Activated CD4-positive, alpha-beta T cell treated with anti-CD3 and anti-CD28 coated beads, Interleukin-2, amount 50 U/mL, for 48 hours (primary cell): ENCODE results near the gene HAO2.

ENCODE experiments used
- DNase-seq, 2 experiments: peaks; one replicate each; pipeline ENCODE4 v3.0.0-alpha.2; 2020

Gene HAO2

GRCh38 chr1:119442756-119443155 is 74.2 kb downstream of the HAO2 start:
- DNase-seq, result no peak
